PC-3 (cell line): ENCODE results near the gene GPRIN3. TPM values are rescaled to one million over a fixed set of nuclear protein-coding genes. Genes with fewer than 3 reads are reported as not detected.

Experiments
- ATAC-seq: fragments of 200-7000 bp; cut with Tn5 transposase; 2 replicates; pipeline ENCODE4 v1.9.1; 2020; ENCODE audit warnings: mild to moderate bottlenecking, moderate library complexity
- BruUV-seq: library from RNA; stranded (reverse); fragments of 400-500 nt; replicated peaks from 2 replicates; lab custom pipeline; 2021; lab: Mats Ljungman, UMichigan
- CTCF ChIA-PET: fragments of 300-600 bp; sonication (Branson Sonifier 250); formaldehyde crosslinking; loops from one replicate; lab custom pipeline; 2022; ENCODE audit warnings: antibody characterized with exemption; lab: Charles Lee
- POLR2A ChIA-PET: fragments of 300-600 bp; sonication (Branson Sonifier 250); formaldehyde crosslinking; loops from one replicate; lab custom pipeline; 2022; ENCODE audit warnings: antibody characterized with exemption; ENCODE audit not compliant: unreplicated experiment; lab: Charles Lee
- DNase-seq: peaks from one replicate; pipeline ENCODE4 v3.0.0-alpha.2; 2015
- H2AFZ ChIP-seq: fragments of 300-600 bp; sonication (generic); 2 replicates; pipeline ENCODE4 v1.6.0; 2016; ENCODE audit warnings: antibody characterized with exemption, low read length
- H3F3A ChIP-seq: fragments of 300-600 bp; sonication (generic); one replicate; pipeline ENCODE4 v1.6.0; 2017; ENCODE audit warnings: antibody characterized with exemption, low read length, control low read depth, mild to moderate bottlenecking; ENCODE audit not compliant: unreplicated experiment
- H3K27ac ChIP-seq: fragments of 300-600 bp; sonication (generic); 2 replicates; pipeline ENCODE4 v1.5.1; 2016; ENCODE audit warnings: mild to moderate bottlenecking, low read length
- H3K27me3 ChIP-seq: fragments of 300-600 bp; sonication (generic); 2 replicates; pipeline ENCODE4 v1.6.1; 2016; ENCODE audit warnings: low read length, mixed read lengths
- H3K36me3 ChIP-seq: fragments of 300-600 bp; sonication (generic); 2 replicates; pipeline ENCODE4 v1.6.1; 2016; ENCODE audit warnings: low read depth, mixed run types, low read length, mixed read lengths
- H3K4me1 ChIP-seq: fragments of 300-600 bp; sonication (generic); 2 replicates; pipeline ENCODE4 v1.5.1; 2016; ENCODE audit warnings: low read length; ENCODE audit not compliant: insufficient read depth
- H3K4me2 ChIP-seq: fragments of 300-600 bp; sonication (generic); 2 replicates; pipeline ENCODE4 v1.6.0; 2016; ENCODE audit warnings: low read length
- H3K4me3 ChIP-seq: fragments of 300-600 bp; sonication (generic); 2 replicates; pipeline ENCODE4 v1.5.1; 2016; ENCODE audit warnings: mild to moderate bottlenecking, low read length, mixed read lengths
- H3K79me2 ChIP-seq: fragments of 300-600 bp; sonication (generic); 2 replicates; pipeline ENCODE4 v1.6.1; 2017; ENCODE audit warnings: low read length, mixed read lengths
- H3K9ac ChIP-seq: fragments of 300-600 bp; sonication (generic); 2 replicates; pipeline ENCODE4 v1.6.0; 2016; ENCODE audit warnings: mild to moderate bottlenecking, low read length
- H3K9me2 ChIP-seq: fragments of 300-600 bp; sonication (generic); replicated peaks from 2 replicates; pipeline ENCODE4 v1.6.1; 2016; ENCODE audit warnings: mixed run types, low read length, mixed read lengths
- H3K9me3 ChIP-seq: fragments of 300-600 bp; sonication (generic); 2 replicates; pipeline ENCODE4 v1.6.1; 2016; ENCODE audit warnings: low read length, mixed read lengths
- H4K20me1 ChIP-seq: fragments of 300-600 bp; sonication (generic); 2 replicates; pipeline ENCODE4 v1.6.1; 2016; ENCODE audit warnings: low read length, mixed read lengths
- CTCF ChIP-seq: fragments of 300-600 bp; sonication (generic); conservative IDR thresholded peaks from 2 replicates; pipeline ENCODE4 v1.5.1; 2017; ENCODE audit warnings: antibody characterized with exemption, low read depth, mild to moderate bottlenecking, low read length
- EZH2 ChIP-seq: fragments of 300-600 bp; sonication (generic); IDR thresholded peaks from one replicate; pipeline ENCODE4 v1.6.1; 2017; ENCODE audit warnings: antibody characterized with exemption, mild to moderate bottlenecking, low read length; ENCODE audit not compliant: unreplicated experiment
- EZH2phosphoT487 ChIP-seq: fragments of 300-600 bp; sonication (generic); IDR thresholded peaks from 2 replicates; pipeline ENCODE4 v1.6.1; 2018; ENCODE audit warnings: mild to moderate bottlenecking, antibody characterized with exemption, low read length, borderline replicate concordance
- intact Hi-C: fragments of 100-400 bp; cut with micrococcal nuclease; formaldehyde crosslinking; loops from 2 replicates; pipeline ENCODE4 v1.9.0; 2023
- total RNA-seq: library from RNA; depleted of rRNA; stranded (reverse); fragments of >200 nt; gene quantifications from 2 replicates; pipeline ENCODE4 v1.2.3, GENCODE V29; 2014

Gene GPRIN3
- total RNA-seq, 1 experiment from 2014 or later: not detected

DNA sequence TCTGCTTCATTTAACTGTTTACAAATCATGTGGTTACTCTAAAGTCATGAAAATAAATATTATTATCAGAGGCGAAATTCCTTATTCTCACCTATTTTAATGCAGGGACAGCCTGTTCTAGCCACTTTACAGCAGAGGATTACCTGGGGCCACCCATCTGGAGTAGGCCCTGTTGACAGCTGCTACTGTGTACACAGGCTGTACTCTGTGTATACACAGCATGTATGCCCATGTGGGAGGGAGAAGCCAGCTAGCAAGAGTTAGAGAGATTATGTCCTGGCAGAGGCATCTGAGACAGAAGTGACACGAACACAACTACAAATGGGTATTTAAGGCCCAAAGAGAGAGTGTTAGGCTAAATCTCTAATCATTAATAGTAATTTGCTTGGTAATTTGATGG lies 62.1 kb downstream of the GPRIN3 start:
- intact Hi-C loops: no loop called here
- CTCF ChIA-PET: no interaction called here
- no TSS peak for BruUV-seq

DNA sequence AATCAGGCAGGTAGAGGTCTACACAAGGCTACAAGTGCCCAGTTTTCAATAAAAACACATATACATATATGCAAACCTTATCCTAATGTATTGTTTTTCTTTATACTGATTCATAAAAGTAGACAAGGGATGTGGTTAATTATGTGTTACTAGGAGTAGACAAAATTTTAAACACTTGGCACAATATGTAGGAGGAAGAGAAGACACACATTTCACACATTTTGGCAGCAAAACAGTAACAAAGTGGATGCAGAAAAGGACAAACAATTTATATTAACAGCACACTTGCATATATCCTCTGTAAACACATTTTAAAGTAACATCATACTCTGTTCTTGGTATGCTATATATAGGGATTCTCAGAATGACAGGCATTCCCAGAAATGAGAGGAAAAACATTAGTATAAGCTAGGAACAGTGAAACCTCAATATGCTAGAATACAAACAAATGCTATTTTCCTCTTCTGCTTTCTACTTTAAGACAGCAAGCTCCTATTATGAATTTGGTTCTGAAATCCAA lies 63.8 kb downstream of the GPRIN3 start:
- Histone ChIP-seq H3K36me3 (no peaks in the 10 kb centered on the region), H2AFZ (no peak overlapping the region), H3K79me2 (no peaks in the 10 kb centered on the region), H3K4me2 (no peak overlapping the region), H3K4me3 (no peak overlapping the region), H3K9ac (no peak overlapping the region), H3K27me3 (peaks cover 49% of the 10 kb centered on the region), H3K27ac (no peak overlapping the region), H3K4me1 (no peaks in the 10 kb centered on the region), H3K9me3 (no peaks in the 10 kb centered on the region), H4K20me1 (no peaks in the 10 kb centered on the region), H3F3A (no peaks in the 10 kb centered on the region), H3K9me2 (no peaks in the 10 kb centered on the region)
- ATAC-seq (no peak), DNase-seq (no peak)
- TF ChIP-seq EZH2 (no peak), EZH2phosphoT487 (no peak), CTCF (no peak)
- no TSS peak for BruUV-seq
- POLR2A ChIA-PET: no interaction called here
- intact Hi-C loops: no loop called here
- CTCF ChIA-PET: no interaction called here

More for the DNA sequence above, 62.1 kb downstream of the GPRIN3 start:
- Histone ChIP-seq H3K4me3 (no peak overlapping the region), H3K9me2 (no peaks in the 10 kb centered on the region), H3K36me3 (no peaks in the 10 kb centered on the region), H3K9me3 (no peaks in the 10 kb centered on the region), H3K27ac (no peak overlapping the region), H3K27me3 (peaks cover 49% of the 10 kb centered on the region), H3F3A (no peaks in the 10 kb centered on the region), H3K4me2 (no peak overlapping the region), H3K4me1 (no peaks in the 10 kb centered on the region), H3K79me2 (no peaks in the 10 kb centered on the region), H4K20me1 (no peaks in the 10 kb centered on the region), H3K9ac (no peak overlapping the region), H2AFZ (no peak overlapping the region)
- no peak for ATAC-seq
- no peak for DNase-seq
- no peak for TF ChIP-seq EZH2
- TF ChIP-seq CTCF: no peak
- no peak for TF ChIP-seq EZH2phosphoT487
- POLR2A ChIA-PET: no interaction called here

DNA sequence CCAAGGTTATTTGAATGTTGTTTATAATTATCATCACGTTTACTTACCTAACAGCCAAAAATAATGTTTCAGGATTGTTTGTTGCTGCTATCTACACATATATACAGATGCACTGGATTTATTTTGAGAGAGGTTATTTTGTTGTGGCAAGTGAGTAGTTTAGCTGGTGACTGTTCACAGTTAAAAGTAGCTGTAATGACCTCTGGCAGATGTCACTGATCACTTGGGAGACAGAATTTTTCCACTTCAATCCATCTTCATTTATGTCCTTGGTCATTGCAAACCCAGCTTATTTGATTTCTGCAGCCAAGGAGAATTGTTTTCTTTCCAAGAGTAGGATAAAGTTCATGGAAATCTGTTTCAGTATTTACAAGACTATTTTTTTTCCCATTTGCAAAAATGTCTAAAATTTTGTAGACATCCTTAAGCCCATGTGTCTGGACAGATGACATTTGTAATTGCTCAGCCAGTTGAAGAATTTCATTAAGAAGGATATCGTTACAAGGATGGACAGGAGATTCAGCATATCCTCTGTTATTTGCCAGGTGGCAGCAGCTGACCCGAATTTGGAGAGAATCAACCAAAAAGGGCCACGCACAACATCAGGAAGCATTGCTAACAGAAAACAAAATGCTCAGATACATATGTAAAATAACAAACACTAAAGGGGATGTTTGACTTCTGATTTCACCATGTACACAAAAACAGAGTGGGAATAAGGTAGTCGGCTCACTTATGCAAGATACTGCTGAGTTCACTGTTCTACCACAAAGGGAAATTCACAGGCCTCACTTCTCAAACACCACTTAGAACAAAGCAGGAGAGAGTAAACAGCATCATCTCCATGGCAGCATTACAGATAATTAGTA lies 64.5 kb downstream of the GPRIN3 start:
- H3K9ac ChIP-seq: no peak overlapping the region
- peaks cover 46% of the 10 kb centered on the region for H3K27me3 ChIP-seq
- ChIA-PET CTCF (no interaction called here), POLR2A (no interaction called here)
- H3K9me3 ChIP-seq: no peaks in the 10 kb centered on the region
- no peak overlapping the region for H2AFZ ChIP-seq
- no peaks in the 10 kb centered on the region for H3K4me1 ChIP-seq
- no peak overlapping the region for H3K27ac ChIP-seq
- no peaks in the 10 kb centered on the region for H3K9me2 ChIP-seq
- intact Hi-C loops: no loop called here
- no peak for DNase-seq
- H3K79me2 ChIP-seq: no peaks in the 10 kb centered on the region
- H3K4me3 ChIP-seq: no peak overlapping the region
- no peak for ATAC-seq
- H4K20me1 ChIP-seq: no peaks in the 10 kb centered on the region
- no peak for TF ChIP-seq EZH2
- TF ChIP-seq EZH2phosphoT487: no peak
- no peak for TF ChIP-seq CTCF
- H3F3A ChIP-seq: no peaks in the 10 kb centered on the region
- no peak overlapping the region for H3K4me2 ChIP-seq
- no peaks in the 10 kb centered on the region for H3K36me3 ChIP-seq
- BruUV-seq: no TSS peak
